Endothelial cell of umbilical vein (primary cell): ENCODE measurements around the gene SLC26A11. TPM values are rescaled to one million over a fixed set of nuclear protein-coding genes. Genes with fewer than 3 reads are reported as not detected.

Experiments
- BruUV-seq: library from RNA; stranded (reverse); fragments of 400-500 nt; replicated peaks from 2 replicates; lab custom pipeline; 2021; lab: Mats Ljungman, UMichigan
- CTCF ChIA-PET: fragments of 300-600, 350-600 bp; sonication (Branson Sonifier 250); formaldehyde crosslinking; loops from one replicate; lab custom pipeline; 2021; ENCODE audit warnings: antibody characterized with exemption, inconsistent platforms; lab: Charles Lee
- POLR2A ChIA-PET: fragments of 300-600, 350-600 bp; sonication (Branson Sonifier 250); formaldehyde crosslinking; loops from one replicate; lab custom pipeline; 2021; ENCODE audit warnings: antibody characterized with exemption, inconsistent platforms; lab: Charles Lee
- DNase-seq: peaks from one replicate; pipeline ENCODE4 v3.0.0-alpha.2; 2011; ENCODE audit warnings: low read depth, low spot score
- FAIRE-seq: peaks from 2 replicates; lab custom pipeline; 2011; peaks lifted over from hg19 to GRCh38; lab: Jason Lieb, UNC
- H2AFZ ChIP-seq: 2 replicates; pipeline ENCODE4 v1.6.0; 2012; ENCODE audit warnings: low read depth, low read length, control low read depth, inconsistent platforms
- H3K27ac ChIP-seq: 2 replicates; pipeline ENCODE4 v1.5.1; 2011; ENCODE audit warnings: low read depth, mild to moderate bottlenecking, control low read depth, low read length, moderate library complexity; ENCODE audit not compliant: insufficient read depth
- H3K27me3 ChIP-seq, 2 experiments: 2 replicates each; pipeline versions ENCODE4 v1.6.0 to v1.6.1; 2011; ENCODE audit warnings: low read length in 2 of 2, mixed read lengths in 1 of 2; ENCODE audit not compliant: control insufficient read depth in 2 of 2, insufficient read depth in 2 of 2
- H3K36me3 ChIP-seq, 2 experiments: 2 replicates in 1 of 2; 3 replicates in 1 of 2; pipeline ENCODE4 v1.5.1; 2011; ENCODE audit warnings: low read length in 2 of 2, mild to moderate bottlenecking in 1 of 2, moderate library complexity in 1 of 2; ENCODE audit not compliant: control insufficient read depth in 2 of 2, insufficient read depth in 2 of 2; ENCODE audit errors: extremely low read depth in 1 of 2
- H3K4me1 ChIP-seq: 3 replicates; pipeline ENCODE4 v1.5.1; 2011; ENCODE audit warnings: mild to moderate bottlenecking, low read length; ENCODE audit not compliant: control insufficient read depth, insufficient read depth; ENCODE audit errors: extremely low read depth
- H3K4me2 ChIP-seq: 2 replicates; pipeline ENCODE4 v1.6.1; 2011; ENCODE audit warnings: low read length, control low read depth, mixed read lengths; ENCODE audit not compliant: insufficient read depth
- H3K4me3 ChIP-seq, 3 experiments: fragments of 200-600 bp in 1 of 3; sonication (generic), shearing (Covaris generic) in 1 of 3; replicated peaks in 1 of 3; 2 replicates each; pipeline ENCODE4 v1.5.1; 2011 to 2016; ENCODE audit warnings: control low read depth in 3 of 3, low read length in 3 of 3, mild to moderate bottlenecking in 2 of 3, inconsistent platforms in 1 of 3, low read depth in 1 of 3, moderate library complexity in 1 of 3; ENCODE audit not compliant: insufficient read depth in 1 of 3
- H3K79me2 ChIP-seq: 2 replicates; pipeline ENCODE4 v1.6.0; 2012; ENCODE audit warnings: low read length, inconsistent platforms; ENCODE audit not compliant: control insufficient read depth, insufficient read depth
- H3K9ac ChIP-seq: replicated peaks from 2 replicates; pipeline ENCODE3; 2011; ENCODE audit warnings: low read length, control low read depth; ENCODE audit not compliant: insufficient read depth; ENCODE audit errors: extremely low read depth
- H3K9me1 ChIP-seq: replicated peaks from 3 replicates; pipeline ENCODE4 v1.6.0; 2011; ENCODE audit warnings: mild to moderate bottlenecking, low read length; ENCODE audit not compliant: control insufficient read depth, insufficient read depth; ENCODE audit errors: extremely low read depth
- H3K9me3 ChIP-seq: replicated peaks from 2 replicates; pipeline ENCODE4 v1.5.1; 2012; ENCODE audit warnings: low read length, inconsistent platforms; ENCODE audit not compliant: control insufficient read depth, insufficient read depth
- H4K20me1 ChIP-seq: replicated peaks from 2 replicates; pipeline ENCODE3; 2011; ENCODE audit warnings: mild to moderate bottlenecking, low read length; ENCODE audit not compliant: control insufficient read depth, insufficient read depth; ENCODE audit errors: extremely low read depth
- CTCF ChIP-seq, 2 donors: IDR thresholded peaks; 1 replicate in 1 of 2; 2 replicates in 1 of 2; pipeline ENCODE4 v1.5.1; 2011; ENCODE audit warnings: low read length in 2 of 2, mild to moderate bottlenecking in 2 of 2, moderate library complexity in 2 of 2, control low read depth in 1 of 2, inconsistent platforms in 1 of 2, low read depth in 1 of 2; ENCODE audit not compliant: insufficient read depth in 1 of 2; ENCODE audit errors: extremely low read depth in 1 of 2
- EZH2 ChIP-seq: IDR thresholded peaks from 2 replicates; pipeline ENCODE4 v1.6.1; 2012; ENCODE audit warnings: borderline replicate concordance, low read depth, mild to moderate bottlenecking, moderate library complexity, low read length, inconsistent platforms; ENCODE audit not compliant: severe bottlenecking
- FOS ChIP-seq: IDR thresholded peaks from 2 replicates; pipeline ENCODE4 v1.6.1; 2011; ENCODE audit warnings: mild to moderate bottlenecking, low read length, moderate library complexity, borderline replicate concordance; ENCODE audit not compliant: insufficient read depth
- GATA2 ChIP-seq: IDR thresholded peaks from 2 replicates; pipeline ENCODE4 v1.7.0; 2011; ENCODE audit warnings: low read depth, mild to moderate bottlenecking, moderate library complexity, mixed read lengths, low read length; ENCODE audit not compliant: insufficient read length, insufficient read depth
- JUN ChIP-seq: IDR thresholded peaks from 2 replicates; pipeline ENCODE4 v1.6.1; 2011; ENCODE audit warnings: borderline replicate concordance, low read depth; ENCODE audit not compliant: insufficient read length, insufficient read depth
- MAX ChIP-seq: IDR thresholded peaks from 2 replicates; pipeline ENCODE4 v1.6.1; 2011; ENCODE audit not compliant: insufficient read depth, insufficient read length
- MYC ChIP-seq: IDR thresholded peaks from one replicate; pipeline ENCODE4 v1.6.1; 2011; ENCODE audit warnings: mild to moderate bottlenecking, low read depth, low read length
- POLR2A ChIP-seq: IDR thresholded peaks from 2 replicates; pipeline ENCODE4 v1.6.1; 2012; ENCODE audit warnings: low read depth, mild to moderate bottlenecking, control low read depth, low read length
- POLR2AphosphoS5 ChIP-seq: IDR thresholded peaks from 2 replicates; pipeline ENCODE4 v1.6.1; 2012; ENCODE audit warnings: low read depth, mild to moderate bottlenecking, control low read depth, low read length, moderate library complexity; ENCODE audit not compliant: insufficient read depth
- dilution Hi-C: fragments of 300-500 bp; cut with MboI; formaldehyde crosslinking; loops from one replicate; pipeline ENCODE4 v1.15.0; 2019; ENCODE audit warnings: low sequenced_read_pairs; ENCODE audit not compliant: extremely low pct_ligation_motif_present
- intact Hi-C: fragments of 100-400 bp; cut with micrococcal nuclease; formaldehyde crosslinking; loops from one replicate; pipeline ENCODE4 v1.10.0; 2022
- polyA plus RNA-seq, 4 experiments: library from polyadenylated mRNA; depleted of rRNA in 3 of 4; stranded (reverse) in 3 of 4; unstranded in 1 of 4; fragments of >200 nt; gene quantifications; 2 replicates each; pipeline versions ENCODE4 v1.2.1 to v1.2.3, GENCODE V29; 2011 to 2012; ENCODE audit warnings: missing spikeins in 1 of 4
- total RNA-seq: library from RNA; stranded (reverse); gene quantifications from 2 replicates; pipeline ENCODE4 v1.2.3, GENCODE V29; 2021

SLC26A11 gene
- total and polyA plus RNA-seq, 2 donors (not counting 3 experiments of a cell fraction or from before 2014, with no cell fraction given) = 25.2 to 33.0 TPM

GRCh38 chr17:80283116-80283852 lies 63.1 kb downstream of the SLC26A11 start:
- no peak overlapping the region for H2AFZ ChIP-seq
- POLR2A ChIA-PET = no interaction called here
- H3K36me3 ChIP-seq = peaks cover 2 to 14% of the 10 kb centered on the region in 2 experiments
- peaks cover 8% of the 10 kb centered on the region for H3K4me1 ChIP-seq
- H3K27me3 ChIP-seq = no peaks in the 10 kb centered on the region
- H3K79me2 ChIP-seq = no peaks in the 10 kb centered on the region
- no peaks in the 10 kb centered on the region for H3K9me1 ChIP-seq
- no peaks in the 10 kb centered on the region for H4K20me1 ChIP-seq
- intact Hi-C loops (no loop called here), dilution Hi-C loops (no loop called here)
- BruUV-seq = no TSS peak
- H3K9me3 ChIP-seq = no peaks in the 10 kb centered on the region
- TF ChIP-seq CTCF (IDR thresholded peaks at IDR 0.05; ENCODE audit: extremely low read depth in 1 of 2, insufficient read depth in 1 of 2, low read depth in 1 of 2, low read length in 2 of 2) (no peak), MAX (no peak), FOS (no peak), POLR2AphosphoS5 (no peak), EZH2 (no peak), MYC (no peak), GATA2 (no peak), JUN (no peak), POLR2A (no peak)
- DNase-seq (no peak), FAIRE-seq (no peak)
- H3K9ac ChIP-seq = no peak overlapping the region
- CTCF ChIA-PET = interaction anchor here (2.0 kb wide), 1 partner anchor 87 kb away, joined by 12 read pairs; no protein-coding TSS in a partner anchor
- H3K4me3 ChIP-seq = no peak overlapping the region
- no peak overlapping the region for H3K4me2 ChIP-seq
- H3K27ac ChIP-seq = no peak overlapping the region
